Activated CD4-positive, CD25-positive, alpha-beta regulatory T cell (primary cell): ENCODE results near the gene WDR19.
"Not testable (repeated sequence)": the region's sequence is repeated elsewhere in the genome, so short reads cannot be mapped to it uniquely, and the experiment has no call there.

ENCODE experiments used
- DNase-seq, 4 experiments: peaks; one replicate each; lab custom pipeline; 2025; lab: John Stamatoyannopoulos, UW

The WDR19 gene

DNA sequence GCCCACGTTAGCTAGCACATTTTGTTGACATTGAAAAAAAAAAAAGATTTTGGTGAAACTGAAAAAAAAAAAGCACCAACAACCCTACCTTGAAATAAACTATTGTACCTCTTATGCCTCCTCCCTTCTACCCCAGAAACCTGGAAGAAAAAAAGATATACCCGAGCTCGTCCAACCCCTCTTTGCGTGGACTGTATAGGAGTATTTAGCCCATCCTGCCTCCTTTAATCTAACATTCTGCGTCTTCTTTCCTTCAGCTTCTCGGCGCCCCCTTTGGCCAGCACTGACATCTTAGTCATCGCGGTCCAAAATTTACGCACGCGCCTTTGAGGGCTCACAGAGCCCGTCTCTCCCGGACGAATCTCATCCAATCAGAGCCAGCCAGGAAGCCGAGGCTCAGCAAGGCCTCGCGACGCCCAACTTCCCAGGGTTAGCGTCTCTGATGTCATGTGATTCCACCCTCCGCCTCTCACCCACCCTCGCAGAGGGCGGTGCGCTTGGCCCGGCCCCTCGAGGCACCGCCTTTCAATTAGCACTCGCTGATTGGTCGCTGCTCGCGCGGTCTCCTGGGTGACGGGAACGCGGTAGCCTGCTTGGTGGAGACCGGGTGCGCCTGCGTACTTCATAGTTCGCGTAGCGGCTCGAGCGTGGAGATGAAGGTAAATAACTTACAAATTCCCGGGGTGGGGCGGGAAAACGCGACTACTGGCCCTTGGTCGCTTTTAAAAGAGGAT, at the start of gene WDR19:
TSS of gene WDR19 (plus strand) at position 625 of the 734 bp plus-strand sequence. CDS start at position 654, 29 bp downstream.
- DNase-seq: peak; percentile 95 to 98 (median 96)

- no peak for DNase-seq
These were observed 48.7 kb upstream of the WDR19 start for GRCh38 chr4:39133623-39134022.

DNA sequence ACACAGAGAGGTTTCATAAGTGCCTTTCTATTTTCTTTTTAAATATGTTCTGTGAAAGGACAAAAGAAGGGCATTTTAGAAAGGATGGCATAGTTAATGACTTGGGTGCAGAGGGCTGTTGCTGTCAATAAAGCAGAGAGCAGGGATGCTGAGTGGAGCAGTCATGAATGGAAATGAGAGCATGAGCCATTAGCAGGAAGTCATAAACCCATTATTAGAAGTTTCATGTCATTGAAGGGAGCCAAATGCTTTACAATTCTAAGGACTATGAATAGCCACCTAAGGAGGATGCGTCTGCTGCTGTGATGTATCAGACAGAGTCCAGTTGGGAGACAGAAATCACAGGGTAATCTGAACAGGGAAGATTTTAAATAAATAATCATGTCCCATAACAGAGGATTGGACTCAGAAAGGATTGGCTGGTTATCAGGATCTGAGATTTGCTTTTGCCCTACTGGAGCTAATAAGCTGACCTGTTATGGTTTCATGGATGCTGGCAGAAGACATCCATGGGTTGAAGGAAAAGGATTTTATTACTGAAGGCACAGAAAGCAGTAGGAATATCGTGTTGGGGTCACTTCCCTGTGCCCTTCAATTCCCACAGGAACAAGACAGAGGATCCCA, 47.5 kb upstream of the WDR19 start:
- DNase-seq: no peak

DNA sequence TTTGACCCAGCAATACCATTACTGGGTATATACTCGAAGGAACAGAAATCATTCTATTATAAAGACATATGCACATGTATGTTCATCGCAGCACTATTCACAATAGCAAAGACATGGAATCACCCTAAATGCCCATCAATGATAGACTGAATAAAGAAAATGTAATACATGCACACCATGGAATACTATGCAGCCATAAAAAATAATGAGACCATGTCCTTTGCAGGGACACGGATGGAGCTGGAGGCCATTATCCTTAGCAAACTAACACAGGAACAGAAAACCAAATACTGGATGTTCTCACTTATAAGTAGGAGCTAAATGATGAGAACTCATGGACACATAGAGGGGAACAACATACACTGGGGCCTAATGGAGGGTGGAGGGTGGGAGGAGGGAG, 44.1 kb upstream of the WDR19 start:
- not testable (repeated sequence) for DNase-seq

- no peak for DNase-seq
These were observed 36.1 kb upstream of the WDR19 start for GRCh38 chr4:39146211-39146610.

- no peak for DNase-seq
These were observed 28.3 kb upstream of the WDR19 start for GRCh38 chr4:39154009-39154408.

DNA sequence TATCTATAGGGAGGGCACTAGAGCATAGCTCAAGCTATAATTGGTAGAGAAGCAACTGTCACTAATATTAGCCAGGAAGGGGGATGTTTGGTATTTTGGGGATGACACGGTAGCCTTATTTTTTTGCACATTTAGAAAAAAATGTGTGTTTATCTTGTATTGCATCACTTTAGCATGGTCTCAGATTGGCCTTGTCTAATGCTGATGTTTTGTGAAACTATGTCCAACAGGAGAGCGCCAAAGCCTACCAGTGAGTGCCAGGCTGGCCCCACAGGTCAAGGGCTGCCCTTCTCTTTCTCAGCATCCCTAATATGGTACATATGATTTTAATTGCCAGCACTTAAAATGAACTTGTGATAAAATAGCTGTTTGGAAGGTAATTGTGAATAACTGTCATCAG, 24.8 kb upstream of the WDR19 start:
- DNase-seq: no peak

GRCh38 chr4:39166177-39166576, 16.2 kb upstream of the WDR19 start:
- no peak for DNase-seq

- DNase-seq: no peak
These were observed 15.7 kb upstream of the WDR19 start for GRCh38 chr4:39166669-39167068.

- DNase-seq: no peak
These were observed 12.9 kb upstream of the WDR19 start for GRCh38 chr4:39169426-39169825.

- no peak for DNase-seq
These were observed 12.0 kb upstream of the WDR19 start for GRCh38 chr4:39170301-39170700.

DNA sequence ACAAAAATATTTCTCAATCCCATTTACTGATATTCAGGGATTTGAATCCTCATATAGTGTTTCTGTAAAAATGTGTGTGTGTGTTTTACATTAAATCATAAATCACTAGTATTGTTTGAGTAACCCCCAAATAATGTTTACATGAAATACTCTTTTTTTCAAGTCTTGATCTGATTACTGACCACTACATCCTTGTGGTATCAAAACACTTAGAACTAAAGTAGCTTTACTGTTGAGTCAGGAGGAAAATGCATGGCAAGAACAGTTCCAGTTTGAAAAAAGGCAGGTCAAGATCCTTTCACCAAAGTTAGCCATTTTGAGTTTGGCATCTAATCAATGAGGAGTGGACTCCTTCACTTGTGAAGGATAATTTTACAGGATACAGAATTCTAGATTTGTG, 3.6 kb upstream of the WDR19 start:
- DNase-seq: no peak

DNA sequence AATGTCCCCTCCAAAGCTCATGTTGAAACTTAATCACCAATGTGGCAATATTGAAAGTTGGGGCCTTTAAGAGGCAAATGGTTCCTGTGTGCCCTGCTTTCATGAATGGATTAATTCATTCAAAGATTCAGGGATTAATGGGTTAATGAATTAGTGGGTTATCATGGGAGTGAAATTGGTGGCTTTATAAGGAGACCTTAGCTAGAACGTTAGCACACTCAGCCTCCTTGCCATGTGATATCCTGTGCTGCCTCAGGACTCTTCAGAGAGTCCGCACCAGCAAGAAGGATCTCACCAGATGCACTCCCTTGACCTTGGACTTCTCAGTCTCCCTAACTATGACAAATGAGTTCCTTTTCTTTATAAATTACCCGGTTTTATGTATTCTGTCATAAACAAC, 2.6 kb upstream of the WDR19 start:
- no peak for DNase-seq

GRCh38 chr4:39180629-39181028, 1.7 kb upstream of the WDR19 start:
- not testable (repeated sequence) for DNase-seq

DNA sequence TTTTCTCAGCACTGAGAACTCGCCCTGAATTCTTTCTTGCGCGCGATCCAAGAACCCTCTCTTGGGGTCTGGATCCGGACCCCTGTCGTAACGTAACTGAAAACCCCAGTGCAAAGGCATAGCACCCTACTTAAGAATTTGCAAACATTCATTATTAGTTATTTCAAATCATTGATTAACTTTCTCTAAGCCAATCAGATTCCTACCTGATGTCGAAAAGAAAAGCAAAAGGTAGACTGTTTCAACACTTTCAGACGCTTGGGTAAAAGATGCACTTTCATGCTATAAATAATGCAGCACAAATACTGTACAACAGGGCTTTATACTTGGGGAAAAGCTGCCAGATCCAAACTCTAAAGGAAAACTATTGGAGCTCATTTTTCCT, 817 bp upstream of the WDR19 start:
- no peak for DNase-seq

GRCh38 chr4:39201963-39202362, 19.6 kb downstream of the WDR19 start:
- DNase-seq: no peak

- DNase-seq: no peak
These were observed 22.2 kb downstream of the WDR19 start for GRCh38 chr4:39204543-39204942.

DNA sequence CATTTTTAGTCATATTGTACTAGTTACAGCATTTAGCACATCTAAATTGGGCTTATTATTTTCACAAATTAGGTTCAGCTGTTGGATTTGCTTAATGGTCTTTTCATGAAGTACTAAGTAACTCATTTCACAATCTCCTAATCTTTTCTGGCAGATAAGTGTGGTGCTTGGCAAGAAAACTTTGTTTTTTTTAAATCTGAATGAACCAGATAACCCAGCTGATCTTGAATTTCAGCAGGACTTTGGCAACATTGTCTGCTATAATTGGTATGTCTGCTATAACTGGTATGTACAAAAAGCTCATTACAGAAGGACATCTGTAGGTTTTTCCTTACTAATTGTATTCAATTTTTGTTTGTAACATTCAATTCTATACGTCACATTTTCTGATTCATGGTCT, 22.7 kb downstream of the WDR19 start:
- DNase-seq: no peak

DNA sequence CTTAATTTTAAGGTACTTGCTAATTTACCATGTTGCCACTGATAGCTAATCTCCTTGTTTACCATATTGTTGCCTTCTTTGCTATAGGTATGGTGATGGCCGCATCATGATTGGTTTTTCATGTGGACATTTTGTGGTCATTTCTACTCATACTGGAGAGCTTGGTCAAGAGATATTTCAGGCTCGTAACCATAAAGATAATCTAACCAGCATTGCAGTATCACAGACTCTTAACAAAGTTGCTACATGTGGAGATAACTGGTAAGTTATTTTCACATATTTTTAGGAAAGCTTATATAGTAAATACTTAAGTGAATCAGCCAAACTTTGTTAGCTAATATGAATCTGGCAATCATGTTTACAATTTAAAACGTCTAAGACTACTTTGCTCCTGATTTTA, 23.1 kb downstream of the WDR19 start:
- no peak for DNase-seq

- DNase-seq: no peak
These were observed 45.6 kb downstream of the WDR19 start for GRCh38 chr4:39227906-39228305.

- DNase-seq: no peak
These were observed 46.0 kb downstream of the WDR19 start for GRCh38 chr4:39228377-39228776.

- DNase-seq: no peak
These were observed 48.1 kb downstream of the WDR19 start for GRCh38 chr4:39230462-39230861.

- no peak for DNase-seq
These were observed 49.3 kb downstream of the WDR19 start for GRCh38 chr4:39231660-39232059.

GRCh38 chr4:39232100-39232499, 49.8 kb downstream of the WDR19 start:
- DNase-seq: no peak
